ENCODE results near the gene HPSE2. TPM values are rescaled to one million over a fixed set of nuclear protein-coding genes. Genes with fewer than 3 reads are reported as not detected.

The HPSE2 gene
- total RNA-seq, 1 donor: not detected

DNA sequence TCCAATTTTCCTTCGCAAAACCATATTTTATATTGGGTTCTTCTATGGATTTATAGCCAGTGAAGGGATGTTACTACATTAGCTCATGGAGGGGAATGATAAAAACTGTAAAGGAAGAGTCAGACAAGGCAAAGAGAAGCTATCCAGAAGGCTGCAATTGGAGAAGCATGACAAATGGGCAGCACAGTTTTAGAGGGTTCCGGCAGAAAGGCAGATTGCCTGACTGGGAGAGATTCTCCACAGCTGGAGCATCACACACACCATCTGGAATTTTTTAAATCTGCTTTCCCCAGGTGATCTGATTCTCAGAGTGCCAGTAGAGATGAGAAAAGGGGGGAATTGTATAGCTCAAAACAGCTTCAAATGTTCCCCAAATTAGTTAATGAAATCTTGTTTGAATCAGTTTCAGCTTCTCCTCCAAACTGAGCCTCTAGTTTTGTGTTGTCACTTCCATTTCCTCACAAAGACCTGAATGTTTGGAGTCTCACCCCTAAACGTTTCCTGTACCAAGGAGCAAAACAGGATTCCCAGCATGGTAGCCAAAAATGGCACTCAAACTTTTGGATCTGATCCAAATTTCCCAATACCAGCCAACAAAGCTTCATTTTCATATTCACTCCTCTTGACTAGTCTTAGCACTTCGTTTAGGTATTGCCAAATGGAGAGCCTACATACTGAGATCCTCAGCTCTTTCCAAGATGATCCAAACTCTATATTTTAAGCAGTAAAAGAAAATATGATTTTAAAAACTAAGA lies 177.5 kb downstream of the HPSE2 start:
- TF ChIP-seq, protein P1, sequence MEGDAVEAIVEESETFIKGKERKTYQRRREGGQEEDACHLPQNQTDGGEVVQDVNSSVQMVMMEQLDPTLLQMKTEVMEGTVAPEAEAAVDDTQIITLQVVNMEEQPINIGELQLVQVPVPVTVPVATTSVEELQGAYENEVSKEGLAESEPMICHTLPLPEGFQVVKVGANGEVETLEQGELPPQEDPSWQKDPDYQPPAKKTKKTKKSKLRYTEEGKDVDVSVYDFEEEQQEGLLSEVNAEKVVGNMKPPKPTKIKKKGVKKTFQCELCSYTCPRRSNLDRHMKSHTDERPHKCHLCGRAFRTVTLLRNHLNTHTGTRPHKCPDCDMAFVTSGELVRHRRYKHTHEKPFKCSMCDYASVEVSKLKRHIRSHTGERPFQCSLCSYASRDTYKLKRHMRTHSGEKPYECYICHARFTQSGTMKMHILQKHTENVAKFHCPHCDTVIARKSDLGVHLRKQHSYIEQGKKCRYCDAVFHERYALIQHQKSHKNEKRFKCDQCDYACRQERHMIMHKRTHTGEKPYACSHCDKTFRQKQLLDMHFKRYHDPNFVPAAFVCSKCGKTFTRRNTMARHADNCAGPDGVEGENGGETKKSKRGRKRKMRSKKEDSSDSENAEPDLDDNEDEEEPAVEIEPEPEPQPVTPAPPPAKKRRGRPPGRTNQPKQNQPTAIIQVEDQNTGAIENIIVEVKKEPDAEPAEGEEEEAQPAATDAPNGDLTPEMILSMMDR (IDR thresholded peaks at IDR 0.05; ENCODE audit: insufficient read depth, low read length): no peak
- no peak overlapping the region for H3K4me3 ChIP-seq (ENCODE audit: low read depth, low read length)
- no peak for DNase-seq (ENCODE audit: low read depth)

DNA sequence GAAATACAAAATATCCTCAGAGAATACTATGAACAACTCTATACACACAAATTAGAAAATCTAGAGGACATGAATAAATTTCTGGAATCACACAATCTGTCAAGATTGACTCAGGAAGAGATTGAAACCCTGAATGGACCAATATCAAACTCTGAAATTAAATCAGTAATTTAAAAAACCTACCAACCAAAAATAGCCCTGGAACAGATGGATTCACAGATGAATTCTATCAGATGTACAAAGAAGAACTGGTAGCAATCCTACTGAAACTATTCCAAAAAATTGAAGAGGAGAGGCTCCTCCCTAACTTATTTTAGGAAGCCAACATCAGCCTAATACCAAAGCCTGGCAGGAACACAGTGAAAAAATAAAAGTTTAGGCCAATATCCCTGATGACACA lies 190.0 kb downstream of the HPSE2 start:
- TF ChIP-seq, protein P1 (IDR thresholded peaks at IDR 0.05; ENCODE audit: insufficient read depth, low read length): no peak
- no peak for DNase-seq (ENCODE audit: low read depth)
- H3K4me3 ChIP-seq (ENCODE audit: low read depth, low read length): no peak overlapping the region

DNA sequence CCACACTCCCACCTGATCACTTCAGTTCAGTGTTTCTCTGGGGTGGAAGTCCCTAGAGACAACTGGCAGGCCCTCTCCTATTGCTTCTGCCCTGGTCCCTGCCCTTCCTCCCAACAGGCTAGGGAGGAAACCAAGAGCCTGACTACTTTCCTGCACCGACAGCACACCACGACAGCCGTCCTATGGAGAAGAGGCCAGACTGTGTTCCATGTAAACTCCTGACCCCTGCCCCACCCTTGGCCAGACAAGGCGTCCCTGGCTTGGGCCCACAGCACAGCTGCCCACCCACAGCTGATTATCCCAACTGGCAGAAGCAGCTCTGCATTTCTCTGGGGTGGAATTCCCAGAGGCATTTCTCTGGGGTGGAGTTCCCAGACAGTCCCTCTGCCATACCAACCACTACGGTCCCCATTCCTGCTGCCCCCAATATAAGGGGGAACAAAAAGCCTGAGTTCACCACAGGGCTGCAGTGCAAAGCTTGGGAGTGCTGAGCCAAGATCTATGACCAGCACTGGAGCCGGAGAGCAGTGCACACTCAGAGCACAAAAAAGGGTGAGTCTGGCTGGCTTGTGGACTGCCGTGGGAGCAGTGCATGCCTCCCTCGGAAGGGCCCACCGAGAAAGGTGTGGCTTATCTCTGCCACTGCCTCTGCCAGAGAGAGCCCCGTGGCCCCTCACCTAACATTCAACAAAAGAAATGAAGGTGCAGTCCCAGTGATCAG lies 193.4 kb downstream of the HPSE2 start:
- H3K4me3 ChIP-seq (ENCODE audit: low read depth, low read length): no peak overlapping the region
- no peak for DNase-seq (ENCODE audit: low read depth)
- TF ChIP-seq, protein P1 (IDR thresholded peaks at IDR 0.05; ENCODE audit: insufficient read depth, low read length): no peak

DNA sequence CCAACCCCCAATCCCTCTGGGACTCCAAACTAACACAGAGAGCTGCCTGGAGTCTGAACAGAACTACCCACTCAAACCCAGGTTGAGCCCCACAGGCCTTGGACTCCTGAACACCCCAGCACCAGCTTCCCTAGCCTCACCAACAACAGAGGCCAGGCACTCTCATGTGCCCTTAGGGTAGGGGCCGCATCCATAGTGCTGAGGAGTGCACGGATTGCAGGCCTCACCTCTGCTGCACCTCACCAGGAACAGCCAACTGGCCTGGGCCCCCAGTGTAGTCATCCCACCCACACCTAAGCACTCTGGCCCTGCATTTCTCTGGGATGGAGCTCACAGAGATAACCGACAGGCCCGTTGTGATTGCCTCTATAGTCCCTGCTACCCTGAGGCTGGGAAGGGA lies 194.2 kb downstream of the HPSE2 start:
- no peak overlapping the region for H3K4me3 ChIP-seq (ENCODE audit: low read depth, low read length)
- no peak for DNase-seq (ENCODE audit: low read depth)
- TF ChIP-seq, protein P1 (IDR thresholded peaks at IDR 0.05; ENCODE audit: insufficient read depth, low read length): no peak

DNA sequence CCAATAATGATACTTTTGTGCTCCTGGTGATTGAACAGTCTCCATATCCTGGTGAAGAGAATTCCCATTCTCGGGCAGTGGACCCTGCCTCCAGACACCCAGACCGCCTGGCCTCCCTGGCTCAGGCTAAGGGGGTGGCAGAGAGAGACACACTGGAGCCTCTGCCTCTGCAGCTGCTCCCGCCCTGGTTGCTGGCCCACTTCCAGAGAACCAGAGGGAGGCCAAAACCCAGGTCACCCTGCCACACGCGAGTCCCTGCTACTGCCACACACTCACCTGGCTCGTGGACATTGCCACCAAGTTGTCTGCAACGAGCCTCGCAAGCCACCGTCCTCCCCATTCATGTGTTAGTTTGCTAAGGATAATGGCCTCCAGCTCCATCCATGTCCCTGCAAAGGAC lies 221.8 kb downstream of the HPSE2 start:
- DNase-seq (ENCODE audit: low read depth): no peak
- TF ChIP-seq, protein P1 (IDR thresholded peaks at IDR 0.05; ENCODE audit: insufficient read depth, low read length): no peak
- no peak overlapping the region for H3K4me3 ChIP-seq (ENCODE audit: low read depth, low read length)

DNA sequence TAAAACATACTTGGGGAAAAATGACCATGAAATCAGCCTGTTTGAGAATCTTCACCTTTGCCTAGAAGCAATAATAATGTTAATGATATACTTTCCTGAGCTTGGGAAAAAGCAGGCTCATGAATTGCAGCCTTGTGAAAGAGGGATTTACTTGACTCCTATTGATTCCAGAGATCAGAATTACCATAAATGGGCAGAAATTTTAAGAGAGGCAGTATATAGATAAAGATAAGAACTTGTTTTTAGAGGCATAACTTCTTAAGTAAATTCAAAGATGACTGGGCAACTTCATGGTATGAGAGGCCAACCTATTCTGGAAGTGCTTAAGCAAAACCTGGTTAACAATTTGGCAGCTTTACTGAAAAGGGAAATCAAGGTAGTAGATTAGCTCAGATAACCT lies 225.4 kb downstream of the HPSE2 start:
- H3K4me3 ChIP-seq (ENCODE audit: low read depth, low read length): no peak overlapping the region
- TF ChIP-seq, protein P1 (IDR thresholded peaks at IDR 0.05; ENCODE audit: insufficient read depth, low read length): no peak
- DNase-seq (ENCODE audit: low read depth): no peak
